Neural cell (in vitro differentiated cells): ENCODE measurements around the gene TNS1.

Source experiments
- CTCF ChIP-seq: fragments of 450-650 bp; IDR thresholded peaks from 2 replicates; pipeline ENCODE4 v1.5.1; 2014; ENCODE audit warnings: antibody characterized with exemption, mild to moderate bottlenecking, moderate library complexity; ENCODE audit not compliant: poor library complexity, severe bottlenecking
- MXI1 ChIP-seq: fragments of 450-650 bp; conservative IDR thresholded peaks from 2 replicates; pipeline ENCODE4 v1.6.1; 2014; ENCODE audit warnings: antibody characterized with exemption, mild to moderate bottlenecking; ENCODE audit not compliant: poor library complexity, severe bottlenecking

- TF ChIP-seq CTCF (no peak), MXI1 (no peak)
Measured at GRCh38 chr2:218028189-218028495, 25.3 kb upstream of the TNS1 start.
